C4-2B (cell line): ENCODE measurements around the gene LAMA5.

Source experiments
- ZFX ChIP-seq: fragments of 450-650 bp; IDR thresholded peaks from 2 replicates; pipeline ENCODE4 v1.6.1; 2017
- TF ChIP-seq, protein P1 (sequence below): fragments of 450-650 bp; conservative IDR thresholded peaks from 2 replicates; pipeline ENCODE4 v1.5.1; 2017; ENCODE audit warnings: mild to moderate bottlenecking

DNA sequence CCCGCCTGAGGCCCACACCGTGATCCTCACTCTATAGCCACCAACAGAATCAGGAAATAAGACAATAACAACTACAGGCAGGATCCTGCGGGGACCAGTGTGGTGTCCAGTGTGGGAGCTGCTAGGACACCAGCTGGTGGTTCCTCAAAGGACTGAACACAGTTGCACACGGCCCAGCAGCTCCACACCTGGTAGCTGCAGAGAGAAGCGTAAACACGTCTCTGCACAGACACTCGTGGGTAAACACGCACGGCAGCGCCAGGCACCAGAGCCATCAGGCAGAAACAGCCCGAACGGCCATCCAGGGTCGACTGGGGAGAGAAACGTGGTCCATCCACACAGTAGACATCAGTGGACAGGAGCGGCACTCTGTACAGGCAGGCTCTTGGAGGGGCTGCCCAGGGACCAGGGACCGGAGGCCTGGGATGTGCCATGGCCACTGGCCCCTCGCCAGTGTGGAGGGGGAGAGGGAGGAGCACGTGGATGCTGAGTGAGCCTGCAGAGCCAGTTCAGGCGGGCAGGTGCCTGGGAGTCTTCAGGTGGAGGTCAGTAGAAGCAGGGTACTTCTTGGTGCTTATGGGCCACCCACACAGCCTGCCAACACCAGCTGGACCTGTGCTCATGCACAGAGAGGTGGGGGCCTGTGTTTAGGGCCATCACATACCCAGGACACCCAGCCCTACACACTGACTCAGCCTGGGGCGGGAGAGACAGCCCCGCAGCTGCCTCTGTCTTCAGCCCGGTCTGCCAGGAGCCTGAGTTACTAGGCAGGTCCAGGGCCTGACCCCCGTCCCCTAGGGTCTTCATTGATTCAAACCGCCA is 7.4 kb upstream of the LAMA5 start:
- TF ChIP-seq, protein P1, sequence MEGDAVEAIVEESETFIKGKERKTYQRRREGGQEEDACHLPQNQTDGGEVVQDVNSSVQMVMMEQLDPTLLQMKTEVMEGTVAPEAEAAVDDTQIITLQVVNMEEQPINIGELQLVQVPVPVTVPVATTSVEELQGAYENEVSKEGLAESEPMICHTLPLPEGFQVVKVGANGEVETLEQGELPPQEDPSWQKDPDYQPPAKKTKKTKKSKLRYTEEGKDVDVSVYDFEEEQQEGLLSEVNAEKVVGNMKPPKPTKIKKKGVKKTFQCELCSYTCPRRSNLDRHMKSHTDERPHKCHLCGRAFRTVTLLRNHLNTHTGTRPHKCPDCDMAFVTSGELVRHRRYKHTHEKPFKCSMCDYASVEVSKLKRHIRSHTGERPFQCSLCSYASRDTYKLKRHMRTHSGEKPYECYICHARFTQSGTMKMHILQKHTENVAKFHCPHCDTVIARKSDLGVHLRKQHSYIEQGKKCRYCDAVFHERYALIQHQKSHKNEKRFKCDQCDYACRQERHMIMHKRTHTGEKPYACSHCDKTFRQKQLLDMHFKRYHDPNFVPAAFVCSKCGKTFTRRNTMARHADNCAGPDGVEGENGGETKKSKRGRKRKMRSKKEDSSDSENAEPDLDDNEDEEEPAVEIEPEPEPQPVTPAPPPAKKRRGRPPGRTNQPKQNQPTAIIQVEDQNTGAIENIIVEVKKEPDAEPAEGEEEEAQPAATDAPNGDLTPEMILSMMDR, result no peak
- no peak for TF ChIP-seq ZFX
